Dedifferentiated amniotic fluid mesenchymal stem cell (primary cell): ENCODE data around the gene EVI5L.

ENCODE experiments used
- DNase-seq: peaks from one replicate; pipeline ENCODE4 v3.0.0-alpha.2; 2016; ENCODE audit errors: extremely low spot score

EVI5L gene

GRCh38 chr19:7894612-7895309 lies 64.7 kb downstream of the EVI5L start:
- no peak for DNase-seq

DNA sequence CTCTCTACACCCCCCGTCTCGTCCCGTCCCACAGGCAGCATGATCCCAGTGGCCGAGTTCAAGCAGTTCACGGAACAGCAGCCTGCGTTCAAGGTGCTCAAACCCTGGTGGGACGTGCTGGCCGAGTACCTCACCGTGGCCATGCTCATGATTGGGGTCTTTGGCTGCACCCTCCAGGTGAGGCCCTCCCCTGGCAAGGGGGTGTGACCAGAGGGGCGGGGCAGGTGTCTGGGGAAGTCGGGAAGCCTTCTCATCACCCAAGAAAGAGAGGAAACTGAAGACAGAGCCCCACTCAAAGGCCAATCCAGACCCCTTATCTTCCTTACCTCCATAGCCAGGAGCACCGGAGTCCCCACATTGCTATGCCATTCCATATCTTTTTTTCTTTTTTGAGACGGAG lies 65.5 kb downstream of the EVI5L start:
- no peak for DNase-seq

DNA sequence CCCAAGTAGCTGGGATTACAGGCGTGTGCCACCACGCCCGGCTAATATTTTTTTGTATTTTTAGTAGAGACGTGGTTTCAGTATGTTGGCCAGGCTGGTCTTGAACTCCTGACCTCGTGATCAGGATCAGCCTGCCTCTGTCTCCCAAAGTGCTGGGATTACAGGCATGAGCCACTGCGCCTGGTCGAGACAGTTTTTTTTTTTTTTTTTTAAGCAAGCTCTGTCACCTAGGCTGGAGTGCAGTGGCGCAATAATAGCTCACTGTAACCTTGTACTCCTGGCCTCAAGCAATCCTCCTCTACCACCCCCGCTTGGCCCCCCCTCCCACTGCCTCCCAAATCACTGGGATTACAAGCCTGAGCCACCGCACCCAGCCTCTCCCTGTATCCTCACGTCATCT lies 67.3 kb downstream of the EVI5L start:
- DNase-seq = no peak

DNA sequence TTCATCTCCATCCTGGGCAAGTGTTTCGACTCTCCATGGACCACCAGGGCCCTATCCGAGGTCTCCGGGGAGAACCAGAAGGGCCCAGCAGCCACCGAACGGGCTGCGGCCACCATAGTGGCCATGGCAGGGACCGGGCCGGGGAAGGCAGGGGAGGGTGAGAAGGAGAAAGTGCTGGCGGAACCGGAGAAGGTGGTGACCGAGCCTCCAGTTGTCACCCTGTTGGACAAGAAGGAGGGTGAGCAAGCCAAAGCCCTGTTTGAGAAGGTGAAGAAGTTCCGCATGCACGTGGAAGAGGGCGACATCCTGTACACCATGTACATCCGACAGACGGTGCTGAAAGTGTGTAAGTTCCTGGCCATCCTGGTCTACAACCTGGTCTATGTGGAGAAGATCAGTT lies 68.9 kb downstream of the EVI5L start:
- DNase-seq = no peak

GRCh38 chr19:7899751-7900378 lies 69.8 kb downstream of the EVI5L start:
- DNase-seq = no peak

DNA sequence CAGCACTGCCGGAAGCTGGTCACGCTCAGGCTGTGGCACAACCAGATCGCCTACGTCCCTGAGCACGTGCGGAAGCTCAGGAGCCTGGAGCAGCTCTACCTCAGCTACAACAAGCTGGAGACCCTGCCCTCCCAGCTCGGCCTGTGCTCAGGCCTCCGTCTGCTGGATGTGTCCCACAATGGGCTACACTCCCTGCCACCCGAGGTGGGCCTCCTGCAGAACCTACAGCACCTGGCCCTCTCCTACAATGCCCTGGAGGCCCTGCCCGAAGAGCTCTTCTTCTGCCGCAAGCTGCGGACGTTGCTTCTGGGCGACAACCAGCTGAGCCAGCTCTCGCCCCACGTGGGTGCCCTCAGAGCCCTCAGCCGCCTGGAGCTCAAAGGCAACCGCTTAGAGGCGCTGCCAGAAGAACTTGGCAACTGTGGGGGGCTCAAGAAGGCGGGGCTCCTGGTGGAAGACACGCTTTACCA lies 70.4 kb downstream of the EVI5L start:
- no peak for DNase-seq

- DNase-seq = no peak
These were observed 70.9 kb downstream of the EVI5L start for GRCh38 chr19:7900931-7901330.

GRCh38 chr19:7901337-7901736 lies 71.3 kb downstream of the EVI5L start:
- DNase-seq = no peak

DNA sequence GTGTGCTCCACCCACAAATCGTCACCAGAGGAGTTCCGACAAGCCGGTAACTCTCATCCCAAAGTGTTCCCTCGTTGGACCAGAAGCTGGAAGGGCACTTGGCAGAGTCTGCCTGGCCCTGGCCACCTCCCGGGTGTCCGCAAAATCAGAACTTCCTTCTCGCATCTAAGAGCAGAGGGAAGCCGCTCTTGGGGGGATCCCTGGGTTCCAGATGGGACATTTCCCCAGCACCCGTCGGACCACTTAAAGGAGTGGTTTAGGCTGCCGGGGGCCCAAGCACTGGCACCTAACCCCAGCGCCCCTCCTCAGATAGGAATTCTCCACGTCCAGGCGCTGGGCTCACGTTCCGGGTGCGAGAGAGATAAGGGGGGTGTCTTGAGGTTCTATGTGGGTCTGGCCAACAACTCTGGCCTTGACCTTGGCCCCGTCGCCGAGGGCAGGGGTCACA lies 72.8 kb downstream of the EVI5L start:
- no peak for DNase-seq

- DNase-seq = peak; percentile 99
These were observed 73.4 kb downstream of the EVI5L start, which contains the start of gene MAP2K7 for GRCh38 chr19:7903244-7904073. Gene MAP2K7 (plus strand): TSS chr19:7903877. CDS start chr19:7903945, 68 bp downstream.

DNA sequence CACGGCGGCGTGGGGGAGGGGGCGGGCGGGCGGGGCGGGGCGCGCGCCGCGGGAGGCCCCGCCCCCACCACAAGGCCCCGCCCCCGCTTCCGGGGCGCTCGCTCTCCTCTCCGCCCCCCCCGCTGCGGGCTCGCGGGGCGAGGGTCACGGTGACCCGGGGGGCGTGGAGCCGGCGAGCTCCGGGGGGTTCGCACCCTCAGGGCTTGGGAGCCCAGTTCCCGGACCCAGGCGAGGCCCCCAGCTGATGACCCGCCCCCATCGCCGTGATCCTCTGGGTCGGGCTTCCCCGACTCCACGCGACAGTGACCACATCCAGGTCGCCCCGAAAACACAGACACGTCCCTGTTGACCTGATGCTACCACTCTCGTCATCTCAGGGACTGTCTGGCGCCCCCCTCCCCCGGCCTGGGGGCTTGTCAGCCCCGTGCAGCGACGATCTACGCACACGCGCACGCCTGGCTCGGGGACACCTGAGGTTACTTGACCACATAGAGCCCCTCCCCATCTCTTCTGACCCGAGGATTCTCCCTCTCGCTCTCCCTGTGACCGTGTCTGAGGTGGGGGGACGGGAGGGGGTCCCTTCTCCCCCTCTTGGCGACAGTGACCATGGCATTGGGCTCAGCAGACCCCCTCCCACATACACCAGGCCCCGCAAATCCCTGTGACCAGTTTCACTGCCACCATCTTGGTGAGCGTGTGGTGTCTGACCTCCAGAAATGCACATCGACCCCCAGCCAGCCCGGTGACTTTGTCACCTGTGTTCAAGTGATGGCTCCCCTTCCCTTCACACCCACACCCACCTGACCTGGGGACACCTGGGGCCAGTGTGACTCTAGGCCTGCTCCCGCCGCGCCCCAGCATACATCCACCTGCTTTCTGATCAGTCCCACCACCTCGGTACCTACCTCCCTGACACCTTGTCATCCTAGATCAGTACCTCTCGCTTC lies 74.3 kb downstream of the EVI5L start:
- DNase-seq = no peak

GRCh38 chr19:7905268-7905667 lies 75.2 kb downstream of the EVI5L start:
- DNase-seq = no peak

GRCh38 chr19:7905859-7906258 lies 75.8 kb downstream of the EVI5L start:
- DNase-seq = no peak

- no peak for DNase-seq
These were observed 77.1 kb downstream of the EVI5L start for GRCh38 chr19:7907122-7907521.

- DNase-seq = no peak
These were observed 77.5 kb downstream of the EVI5L start for GRCh38 chr19:7907544-7907943.

- DNase-seq = no peak
These were observed 78.2 kb downstream of the EVI5L start for GRCh38 chr19:7908078-7908699.

GRCh38 chr19:7908742-7909461 lies 78.9 kb downstream of the EVI5L start:
- DNase-seq = no peak

- DNase-seq = no peak
These were observed 79.6 kb downstream of the EVI5L start for GRCh38 chr19:7909471-7910067.

GRCh38 chr19:7910321-7911161 lies 80.5 kb downstream of the EVI5L start:
- DNase-seq = no peak
